Karpas-422 (cell line): Measurements from ENCODE around the gene TIAM1. TPM values are rescaled to one million over a fixed set of nuclear protein-coding genes. Genes with fewer than 3 reads are reported as not detected.
A peak's percentile ranks its signal among the peaks of the same experiment; 100 is the strongest.

Experiments
- DNase-seq: peaks from one replicate; pipeline ENCODE4 v3.0.0-alpha.2; 2015
- H2AFZ ChIP-seq: fragments of 200-600 bp; sonication (generic); 2 replicates; pipeline ENCODE4 v1.6.1; 2014; ENCODE audit warnings: antibody characterized with exemption, low read length, mixed read lengths
- H3K27ac ChIP-seq: fragments of 200-600 bp; sonication (generic); 2 replicates; pipeline ENCODE4 v1.5.1; 2014; ENCODE audit warnings: mild to moderate bottlenecking, low read length, moderate library complexity
- H3K27me3 ChIP-seq: fragments of 200-600 bp; sonication (generic); 2 replicates; pipeline ENCODE4 v1.6.1; 2014; ENCODE audit warnings: low read length, mixed read lengths
- H3K36me3 ChIP-seq: fragments of 200-600 bp; sonication (generic); 2 replicates; pipeline ENCODE4 v1.6.1; 2014; ENCODE audit warnings: low read length, mixed read lengths; ENCODE audit not compliant: insufficient read depth
- H3K4me1 ChIP-seq: fragments of 200-600 bp; sonication (generic); 2 replicates; pipeline ENCODE4 v1.6.1; 2014; ENCODE audit warnings: mild to moderate bottlenecking, low read length, mixed read lengths
- H3K4me2 ChIP-seq: fragments of 200-600 bp; sonication (generic); 2 replicates; pipeline ENCODE4 v1.6.1; 2014; ENCODE audit warnings: low read length, low read depth, mild to moderate bottlenecking; ENCODE audit not compliant: poor library complexity, severe bottlenecking
- H3K4me3 ChIP-seq: fragments of 200-600 bp; sonication (generic); 2 replicates; pipeline ENCODE4 v1.5.1; 2014; ENCODE audit warnings: mild to moderate bottlenecking, antibody characterized with exemption, low read length, mixed read lengths
- H3K79me2 ChIP-seq: fragments of 200-600 bp; sonication (generic); 2 replicates; pipeline ENCODE4 v1.6.1; 2014; ENCODE audit warnings: mild to moderate bottlenecking, low read length, mixed read lengths
- H3K9ac ChIP-seq: fragments of 200-600 bp; sonication (generic); 2 replicates; pipeline ENCODE4 v1.6.0; 2014; ENCODE audit warnings: low read length
- H3K9me2 ChIP-seq: fragments of 200-600 bp; sonication (generic), shearing (Covaris generic); replicated peaks from 2 replicates; pipeline ENCODE4 v1.6.0; 2014; ENCODE audit warnings: mild to moderate bottlenecking, low read length, moderate library complexity; ENCODE audit not compliant: insufficient read depth
- H3K9me3 ChIP-seq: fragments of 300-700, 200-600 bp; sonication (generic); 2 replicates; pipeline ENCODE4 v1.6.1; 2014; ENCODE audit warnings: low read length, mixed read lengths
- H4K20me1 ChIP-seq: fragments of 200-600 bp; sonication (generic); 2 replicates; pipeline ENCODE4 v1.6.1; 2014; ENCODE audit warnings: mild to moderate bottlenecking, antibody characterized with exemption, low read length, low read depth; ENCODE audit not compliant: insufficient read depth
- total RNA-seq: library from RNA; depleted of rRNA; stranded (reverse); fragments of >200 nt; shearing (Covaris generic); gene quantifications from 2 replicates; pipeline ENCODE4 v1.2.3, GENCODE V29; 2014; ENCODE audit warnings: low replicate concordance

TIAM1 gene
- total RNA-seq, 1 experiment from 2014 or later, result 0.63 TPM

GRCh38 chr21:31184876-31185275 is 159.2 kb downstream of the TIAM1 start:
- Histone ChIP-seq H3K4me3 (no peak overlapping the region), H3K27ac (no peak overlapping the region)

GRCh38 chr21:31184459-31184858 is 159.6 kb downstream of the TIAM1 start:
- H3K27ac ChIP-seq, result no peak overlapping the region
- no peak overlapping the region for H3K4me2 ChIP-seq
- H3K9me2 ChIP-seq, result no peaks in the 10 kb centered on the region
- no peaks in the 10 kb centered on the region for H3K4me1 ChIP-seq
- H3K79me2 ChIP-seq, result no peaks in the 10 kb centered on the region
- no peaks in the 10 kb centered on the region for H3K9me3 ChIP-seq
- no peak overlapping the region for H3K9ac ChIP-seq
- H2AFZ ChIP-seq, result no peak overlapping the region
- no peak overlapping the region for H3K4me3 ChIP-seq
- no peaks in the 10 kb centered on the region for H3K36me3 ChIP-seq
- no peaks in the 10 kb centered on the region for H4K20me1 ChIP-seq
- no peak for DNase-seq
- H3K27me3 ChIP-seq, result no peaks in the 10 kb centered on the region

More at GRCh38 chr21:31184876-31185275, 159.2 kb downstream of the TIAM1 start:
- H3K4me1 ChIP-seq, result no peaks in the 10 kb centered on the region
- no peaks in the 10 kb centered on the region for H4K20me1 ChIP-seq
- DNase-seq, result no peak
- H3K36me3 ChIP-seq, result no peaks in the 10 kb centered on the region
- no peaks in the 10 kb centered on the region for H3K27me3 ChIP-seq
- no peaks in the 10 kb centered on the region for H3K9me2 ChIP-seq
- no peak overlapping the region for H3K4me2 ChIP-seq
- no peak overlapping the region for H3K9ac ChIP-seq
- no peak overlapping the region for H2AFZ ChIP-seq
- no peaks in the 10 kb centered on the region for H3K79me2 ChIP-seq
- H3K9me3 ChIP-seq, result no peaks in the 10 kb centered on the region

GRCh38 chr21:31182231-31183140 is 161.6 kb downstream of the TIAM1 start:
- H3K9ac ChIP-seq, result no peak overlapping the region
- H3K36me3 ChIP-seq, result no peaks in the 10 kb centered on the region
- H3K4me3 ChIP-seq, result no peak overlapping the region
- DNase-seq, result no peak
- no peaks in the 10 kb centered on the region for H3K9me3 ChIP-seq
- H3K79me2 ChIP-seq, result no peaks in the 10 kb centered on the region
- no peaks in the 10 kb centered on the region for H3K4me1 ChIP-seq
- no peaks in the 10 kb centered on the region for H4K20me1 ChIP-seq
- no peak overlapping the region for H2AFZ ChIP-seq
- H3K9me2 ChIP-seq, result no peaks in the 10 kb centered on the region
- no peak overlapping the region for H3K4me2 ChIP-seq
- no peak overlapping the region for H3K27ac ChIP-seq
- no peaks in the 10 kb centered on the region for H3K27me3 ChIP-seq

GRCh38 chr21:31181082-31181750 is 162.8 kb downstream of the TIAM1 start:
- Histone ChIP-seq H3K4me1 (no peaks in the 10 kb centered on the region), H3K4me3 (no peak overlapping the region), H3K36me3 (no peaks in the 10 kb centered on the region), H4K20me1 (no peaks in the 10 kb centered on the region), H2AFZ (no peak overlapping the region), H3K9me3 (no peaks in the 10 kb centered on the region), H3K27me3 (no peaks in the 10 kb centered on the region), H3K79me2 (no peaks in the 10 kb centered on the region), H3K27ac (no peak overlapping the region), H3K9me2 (no peaks in the 10 kb centered on the region), H3K4me2 (no peak overlapping the region), H3K9ac (no peak overlapping the region)
- DNase-seq, result no peak

GRCh38 chr21:31180256-31181081 is 163.6 kb downstream of the TIAM1 start:
- H3K79me2 ChIP-seq, result no peaks in the 10 kb centered on the region
- no peaks in the 10 kb centered on the region for H3K36me3 ChIP-seq
- H3K27me3 ChIP-seq, result no peaks in the 10 kb centered on the region
- H4K20me1 ChIP-seq, result no peaks in the 10 kb centered on the region
- no peak overlapping the region for H3K4me2 ChIP-seq
- no peaks in the 10 kb centered on the region for H3K9me3 ChIP-seq
- no peaks in the 10 kb centered on the region for H3K4me1 ChIP-seq
- no peak overlapping the region for H3K4me3 ChIP-seq
- H3K27ac ChIP-seq, result no peak overlapping the region
- no peak overlapping the region for H2AFZ ChIP-seq
- peak; percentile 66 for DNase-seq
- no peaks in the 10 kb centered on the region for H3K9me2 ChIP-seq
- no peak overlapping the region for H3K9ac ChIP-seq

- Histone ChIP-seq H3K9me2 (no peaks in the 10 kb centered on the region), H3K4me2 (no peak overlapping the region), H3K36me3 (no peaks in the 10 kb centered on the region), H2AFZ (no peak overlapping the region), H3K79me2 (no peaks in the 10 kb centered on the region), H3K4me1 (no peaks in the 10 kb centered on the region), H3K27me3 (no peaks in the 10 kb centered on the region), H4K20me1 (no peaks in the 10 kb centered on the region), H3K9ac (no peak overlapping the region), H3K4me3 (no peak overlapping the region), H3K27ac (no peak overlapping the region), H3K9me3 (no peaks in the 10 kb centered on the region)
- DNase-seq, result no peak
Observed at GRCh38 chr21:31176725-31177124, 167.3 kb downstream of the TIAM1 start.

- H3K4me2 ChIP-seq, result no peak overlapping the region
- H3K9ac ChIP-seq, result no peak overlapping the region
- no peaks in the 10 kb centered on the region for H3K27me3 ChIP-seq
- no peaks in the 10 kb centered on the region for H4K20me1 ChIP-seq
- H3K36me3 ChIP-seq, result no peaks in the 10 kb centered on the region
- no peaks in the 10 kb centered on the region for H3K9me3 ChIP-seq
- no peak overlapping the region for H3K4me3 ChIP-seq
- H3K27ac ChIP-seq, result no peak overlapping the region
- H2AFZ ChIP-seq, result no peak overlapping the region
- no peaks in the 10 kb centered on the region for H3K79me2 ChIP-seq
- H3K4me1 ChIP-seq, result no peaks in the 10 kb centered on the region
- no peak for DNase-seq
- H3K9me2 ChIP-seq, result no peaks in the 10 kb centered on the region
Observed at GRCh38 chr21:31176080-31176551, 167.9 kb downstream of the TIAM1 start.
